ENCODE measurements around the gene DNAJC5.

DNAJC5 gene

DNA sequence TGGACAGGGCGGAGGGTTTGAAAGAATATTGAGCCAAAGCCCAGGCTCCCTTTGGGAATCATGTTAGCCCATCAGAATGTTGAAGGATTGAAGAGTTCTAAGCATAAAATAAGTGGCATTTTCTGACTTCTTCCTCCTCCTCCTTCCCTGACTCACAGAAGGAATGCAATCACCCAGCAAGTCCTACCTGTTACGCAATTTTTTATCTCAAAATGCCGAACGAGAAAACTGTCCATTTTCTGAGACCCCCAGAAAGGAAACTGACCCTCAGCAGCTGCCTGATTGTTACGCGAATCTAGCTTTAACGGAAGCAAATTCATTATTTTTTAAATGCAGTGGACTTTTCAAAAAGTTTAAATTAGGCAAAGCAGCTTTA lies 4.7 kb upstream of the DNAJC5 start (continued):
- TF ChIP-seq RARB (CRISPR knock-in tag; IDR thresholded peaks at IDR 0.05) (no peak), PPARA (CRISPR knock-in tag; IDR thresholded peaks at IDR 0.05; ENCODE audit: borderline replicate concordance) (no peak), CSDC2 (CRISPR knock-in tag; IDR thresholded peaks at IDR 0.05) (no peak), TOX (CRISPR knock-in tag; IDR thresholded peaks at IDR 0.05; ENCODE audit: borderline replicate concordance) (no peak), ZNF8 (CRISPR knock-in tag; IDR thresholded peaks at IDR 0.05) (no peak), ARNTL (CRISPR knock-in tag; IDR thresholded peaks at IDR 0.05; ENCODE audit: borderline replicate concordance, low read depth) (no peak), ZFP3 (CRISPR knock-in tag; IDR thresholded peaks at IDR 0.05) (no peak), ZFP30 (CRISPR knock-in tag; IDR thresholded peaks at IDR 0.05) (no peak), ZC3H10 (CRISPR knock-in tag; IDR thresholded peaks at IDR 0.05) (no peak), TCF4 (CRISPR knock-in tag; IDR thresholded peaks at IDR 0.05; ENCODE audit: borderline replicate concordance) (no peak), ZNF70 (CRISPR knock-in tag; IDR thresholded peaks at IDR 0.05) (no peak), ISL1 (CRISPR knock-in tag; IDR thresholded peaks at IDR 0.05) (no peak)
- TF ChIP-seq, protein P1, sequence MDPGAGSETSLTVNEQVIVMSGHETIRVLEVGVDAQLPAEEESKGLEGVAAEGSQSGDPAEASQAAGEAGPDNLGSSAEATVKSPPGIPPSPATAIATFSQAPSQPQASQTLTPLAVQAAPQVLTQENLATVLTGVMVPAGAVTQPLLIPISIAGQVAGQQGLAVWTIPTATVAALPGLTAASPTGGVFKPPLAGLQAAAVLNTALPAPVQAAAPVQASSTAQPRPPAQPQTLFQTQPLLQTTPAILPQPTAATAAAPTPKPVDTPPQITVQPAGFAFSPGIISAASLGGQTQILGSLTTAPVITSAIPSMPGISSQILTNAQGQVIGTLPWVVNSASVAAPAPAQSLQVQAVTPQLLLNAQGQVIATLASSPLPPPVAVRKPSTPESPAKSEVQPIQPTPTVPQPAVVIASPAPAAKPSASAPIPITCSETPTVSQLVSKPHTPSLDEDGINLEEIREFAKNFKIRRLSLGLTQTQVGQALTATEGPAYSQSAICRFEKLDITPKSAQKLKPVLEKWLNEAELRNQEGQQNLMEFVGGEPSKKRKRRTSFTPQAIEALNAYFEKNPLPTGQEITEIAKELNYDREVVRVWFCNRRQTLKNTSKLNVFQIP (CRISPR knock-in tag; IDR thresholded peaks at IDR 0.05; ENCODE audit: borderline replicate concordance, low read depth) = no peak
- TF ChIP-seq, protein P2, sequence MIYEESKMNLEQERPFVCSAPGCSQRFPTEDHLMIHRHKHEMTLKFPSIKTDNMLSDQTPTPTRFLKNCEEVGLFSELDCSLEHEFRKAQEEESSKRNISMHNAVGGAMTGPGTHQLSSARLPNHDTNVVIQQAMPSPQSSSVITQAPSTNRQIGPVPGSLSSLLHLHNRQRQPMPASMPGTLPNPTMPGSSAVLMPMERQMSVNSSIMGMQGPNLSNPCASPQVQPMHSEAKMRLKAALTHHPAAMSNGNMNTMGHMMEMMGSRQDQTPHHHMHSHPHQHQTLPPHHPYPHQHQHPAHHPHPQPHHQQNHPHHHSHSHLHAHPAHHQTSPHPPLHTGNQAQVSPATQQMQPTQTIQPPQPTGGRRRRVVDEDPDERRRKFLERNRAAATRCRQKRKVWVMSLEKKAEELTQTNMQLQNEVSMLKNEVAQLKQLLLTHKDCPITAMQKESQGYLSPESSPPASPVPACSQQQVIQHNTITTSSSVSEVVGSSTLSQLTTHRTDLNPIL (CRISPR knock-in tag; IDR thresholded peaks at IDR 0.05; ENCODE audit: low read depth) = no peak

DNA sequence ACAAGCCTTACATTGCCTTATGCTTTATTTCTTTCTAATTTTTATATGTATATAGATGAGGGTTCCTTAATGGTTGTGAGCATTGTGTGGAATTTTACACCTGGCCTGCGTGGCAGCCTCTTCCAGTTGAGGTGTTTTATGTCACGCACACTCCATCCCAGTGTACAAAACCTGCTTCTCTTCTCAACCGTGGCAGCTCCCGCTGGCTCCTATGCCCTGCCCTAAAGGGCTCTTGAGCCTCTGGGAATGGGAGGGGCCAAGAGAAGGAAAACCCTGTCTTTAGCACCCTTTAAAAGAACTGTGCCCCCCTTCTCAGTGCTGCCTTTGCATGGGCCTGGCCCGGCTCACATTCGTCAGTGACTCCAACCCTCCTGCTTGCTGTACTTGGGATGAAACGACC lies 4.3 kb upstream of the DNAJC5 start:
- no peak for ATAC-seq

DNA sequence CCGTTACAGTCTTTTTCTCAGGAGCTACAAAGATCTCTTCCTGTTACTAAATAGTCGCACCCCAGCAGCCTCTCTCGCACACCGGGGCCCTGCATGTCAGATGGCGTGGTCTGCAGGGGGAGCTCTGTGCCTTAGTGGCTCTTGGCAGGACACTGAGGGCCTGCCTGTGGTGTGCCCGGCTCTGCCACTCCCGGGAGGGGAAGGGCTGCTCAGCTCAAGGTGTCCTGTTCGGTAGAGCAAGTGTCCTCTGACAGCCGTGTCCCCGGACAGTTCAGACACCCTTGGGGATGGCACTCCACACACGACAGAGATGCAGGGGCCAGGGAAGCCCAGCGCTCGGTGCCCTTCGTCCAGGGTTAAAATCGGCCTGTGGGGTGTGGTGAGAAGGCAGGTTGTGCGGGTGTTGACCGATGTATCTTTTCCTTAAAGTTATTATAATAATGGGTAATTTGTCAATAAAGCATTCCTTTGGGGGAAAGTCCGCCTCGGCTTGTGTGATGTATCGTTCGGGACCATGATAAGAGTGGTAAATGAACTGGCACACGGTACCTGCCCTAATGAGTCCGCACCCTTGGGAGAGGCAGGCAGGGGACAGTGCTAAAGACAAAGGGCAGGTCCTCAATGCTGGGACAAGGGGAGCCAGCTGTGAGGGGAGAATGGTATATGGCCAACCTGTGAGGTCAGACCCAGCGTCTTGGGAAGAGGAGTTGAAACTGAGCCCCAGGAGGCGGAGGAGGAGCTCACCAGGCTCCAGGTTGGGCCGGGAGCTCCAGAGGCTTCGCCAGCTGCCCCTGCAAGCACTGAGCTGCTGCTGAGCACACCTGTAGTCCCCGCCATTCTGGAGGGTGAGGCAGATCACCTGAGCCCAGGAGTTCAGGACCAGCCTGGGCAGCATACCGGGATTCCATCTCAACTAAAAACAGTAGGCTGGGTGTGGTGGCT lies 3.6 kb upstream of the DNAJC5 start:
- TF ChIP-seq PPARA (CRISPR knock-in tag; IDR thresholded peaks at IDR 0.05; ENCODE audit: borderline replicate concordance) = no peak
- no peak for TF ChIP-seq TOX (CRISPR knock-in tag; IDR thresholded peaks at IDR 0.05; ENCODE audit: borderline replicate concordance)
- no peak for TF ChIP-seq ZFP30 (CRISPR knock-in tag; IDR thresholded peaks at IDR 0.05)
- TF ChIP-seq, protein P1 (CRISPR knock-in tag; IDR thresholded peaks at IDR 0.05; ENCODE audit: borderline replicate concordance, low read depth) = no peak
- TF ChIP-seq CSDC2 (CRISPR knock-in tag; IDR thresholded peaks at IDR 0.05) = no peak
- TF ChIP-seq, protein P2 (CRISPR knock-in tag; IDR thresholded peaks at IDR 0.05; ENCODE audit: low read depth) = no peak
- TF ChIP-seq, protein P3, sequence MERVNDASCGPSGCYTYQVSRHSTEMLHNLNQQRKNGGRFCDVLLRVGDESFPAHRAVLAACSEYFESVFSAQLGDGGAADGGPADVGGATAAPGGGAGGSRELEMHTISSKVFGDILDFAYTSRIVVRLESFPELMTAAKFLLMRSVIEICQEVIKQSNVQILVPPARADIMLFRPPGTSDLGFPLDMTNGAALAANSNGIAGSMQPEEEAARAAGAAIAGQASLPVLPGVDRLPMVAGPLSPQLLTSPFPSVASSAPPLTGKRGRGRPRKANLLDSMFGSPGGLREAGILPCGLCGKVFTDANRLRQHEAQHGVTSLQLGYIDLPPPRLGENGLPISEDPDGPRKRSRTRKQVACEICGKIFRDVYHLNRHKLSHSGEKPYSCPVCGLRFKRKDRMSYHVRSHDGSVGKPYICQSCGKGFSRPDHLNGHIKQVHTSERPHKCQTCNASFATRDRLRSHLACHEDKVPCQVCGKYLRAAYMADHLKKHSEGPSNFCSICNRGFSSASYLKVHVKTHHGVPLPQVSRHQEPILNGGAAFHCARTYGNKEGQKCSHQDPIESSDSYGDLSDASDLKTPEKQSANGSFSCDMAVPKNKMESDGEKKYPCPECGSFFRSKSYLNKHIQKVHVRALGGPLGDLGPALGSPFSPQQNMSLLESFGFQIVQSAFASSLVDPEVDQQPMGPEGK (CRISPR knock-in tag; IDR thresholded peaks at IDR 0.05; ENCODE audit: borderline replicate concordance) = no peak
- no peak for TF ChIP-seq ZFP3 (CRISPR knock-in tag; IDR thresholded peaks at IDR 0.05)
- TF ChIP-seq ZNF565 (CRISPR knock-in tag; conservative IDR thresholded peaks at IDR 0.05; ENCODE audit: low read depth) = no peak
- TF ChIP-seq ESRRG (CRISPR knock-in tag; IDR thresholded peaks at IDR 0.05) = no peak
- no peak for ATAC-seq

More for the DNA sequence above, 4.3 kb upstream of the DNAJC5 start:
- TF ChIP-seq ZNF8 (CRISPR knock-in tag; IDR thresholded peaks at IDR 0.05) = no peak

DNA sequence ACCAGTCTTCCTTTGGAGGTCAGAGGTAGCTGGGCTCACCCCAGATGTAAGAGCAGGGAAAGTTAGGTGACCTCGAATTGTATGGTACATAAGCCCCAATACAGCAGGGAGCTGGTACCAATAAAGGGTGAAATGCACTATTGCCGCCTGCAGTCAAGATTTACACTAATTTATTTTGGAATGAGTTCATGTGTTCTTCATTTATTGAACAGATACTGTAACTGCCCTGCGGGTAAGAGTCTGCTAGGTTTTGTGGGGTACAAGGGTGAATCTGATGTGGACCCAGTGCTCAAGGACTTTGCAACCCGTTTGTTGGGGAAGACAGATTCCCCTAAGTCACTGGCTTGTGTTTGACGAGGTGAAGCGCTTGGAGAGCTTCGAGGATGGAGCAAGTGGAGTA lies 2.5 kb upstream of the DNAJC5 start:
- no peak for ATAC-seq
- TF ChIP-seq ZNF70 (CRISPR knock-in tag; IDR thresholded peaks at IDR 0.05) = no peak
- TF ChIP-seq TOX (CRISPR knock-in tag; IDR thresholded peaks at IDR 0.05; ENCODE audit: borderline replicate concordance) = no peak
- no peak for TF ChIP-seq ZNF8 (CRISPR knock-in tag; IDR thresholded peaks at IDR 0.05)
- TF ChIP-seq BACH2 (CRISPR knock-in tag; IDR thresholded peaks at IDR 0.05; ENCODE audit: borderline replicate concordance) = no peak
- TF ChIP-seq ZFP3 (CRISPR knock-in tag; IDR thresholded peaks at IDR 0.05) = no peak
- TF ChIP-seq, protein P4, sequence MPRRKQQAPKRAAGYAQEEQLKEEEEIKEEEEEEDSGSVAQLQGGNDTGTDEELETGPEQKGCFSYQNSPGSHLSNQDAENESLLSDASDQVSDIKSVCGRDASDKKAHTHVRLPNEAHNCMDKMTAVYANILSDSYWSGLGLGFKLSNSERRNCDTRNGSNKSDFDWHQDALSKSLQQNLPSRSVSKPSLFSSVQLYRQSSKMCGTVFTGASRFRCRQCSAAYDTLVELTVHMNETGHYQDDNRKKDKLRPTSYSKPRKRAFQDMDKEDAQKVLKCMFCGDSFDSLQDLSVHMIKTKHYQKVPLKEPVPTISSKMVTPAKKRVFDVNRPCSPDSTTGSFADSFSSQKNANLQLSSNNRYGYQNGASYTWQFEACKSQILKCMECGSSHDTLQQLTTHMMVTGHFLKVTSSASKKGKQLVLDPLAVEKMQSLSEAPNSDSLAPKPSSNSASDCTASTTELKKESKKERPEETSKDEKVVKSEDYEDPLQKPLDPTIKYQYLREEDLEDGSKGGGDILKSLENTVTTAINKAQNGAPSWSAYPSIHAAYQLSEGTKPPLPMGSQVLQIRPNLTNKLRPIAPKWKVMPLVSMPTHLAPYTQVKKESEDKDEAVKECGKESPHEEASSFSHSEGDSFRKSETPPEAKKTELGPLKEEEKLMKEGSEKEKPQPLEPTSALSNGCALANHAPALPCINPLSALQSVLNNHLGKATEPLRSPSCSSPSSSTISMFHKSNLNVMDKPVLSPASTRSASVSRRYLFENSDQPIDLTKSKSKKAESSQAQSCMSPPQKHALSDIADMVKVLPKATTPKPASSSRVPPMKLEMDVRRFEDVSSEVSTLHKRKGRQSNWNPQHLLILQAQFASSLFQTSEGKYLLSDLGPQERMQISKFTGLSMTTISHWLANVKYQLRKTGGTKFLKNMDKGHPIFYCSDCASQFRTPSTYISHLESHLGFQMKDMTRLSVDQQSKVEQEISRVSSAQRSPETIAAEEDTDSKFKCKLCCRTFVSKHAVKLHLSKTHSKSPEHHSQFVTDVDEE (CRISPR knock-in tag; IDR thresholded peaks at IDR 0.05) = no peak
- TF ChIP-seq, protein P1 (CRISPR knock-in tag; IDR thresholded peaks at IDR 0.05; ENCODE audit: borderline replicate concordance, low read depth) = no peak

Data from SK-N-SH treated with all-trans-retinoic acid at 6 μM for 48 hours (cell line).